Endodermal cell (in vitro differentiated cells): ENCODE measurements around the gene SLC45A1. TPM values are rescaled to one million over a fixed set of nuclear protein-coding genes. Genes with fewer than 3 reads are reported as not detected.

Experiments
- DNase-seq: peaks from one replicate; pipeline ENCODE4 v3.0.0-alpha.2; 2017
- H3K27ac ChIP-seq: 2 replicates; pipeline ENCODE4 v1.5.1; 2013; ENCODE audit warnings: mild to moderate bottlenecking, low read depth, low read length, moderate library complexity
- H3K27me3 ChIP-seq: 2 replicates; pipeline ENCODE4 v1.6.1; 2013; ENCODE audit warnings: mild to moderate bottlenecking, low read length, moderate library complexity; ENCODE audit not compliant: insufficient read depth, control insufficient read depth, poor library complexity, severe bottlenecking
- H3K36me3 ChIP-seq: 2 replicates; pipeline ENCODE4 v1.7.0; 2013; ENCODE audit warnings: mild to moderate bottlenecking, low read length, moderate library complexity; ENCODE audit not compliant: control insufficient read depth, insufficient read depth
- H3K4me1 ChIP-seq: one replicate; pipeline ENCODE4 v1.7.0; 2013; ENCODE audit warnings: low read length; ENCODE audit not compliant: control insufficient read depth, insufficient read depth
- H3K4me3 ChIP-seq: 2 replicates; pipeline ENCODE4 v1.5.1; 2013; ENCODE audit warnings: mild to moderate bottlenecking, low read length, moderate library complexity
- H3K9ac ChIP-seq: 2 replicates; pipeline ENCODE4 v1.6.1; 2013; ENCODE audit warnings: mild to moderate bottlenecking, low read length, moderate library complexity; ENCODE audit not compliant: poor library complexity, severe bottlenecking; ENCODE audit errors: extremely low read depth
- H3K9me3 ChIP-seq: 2 replicates; pipeline ENCODE4 v1.6.1; 2013; ENCODE audit warnings: mild to moderate bottlenecking, low read length, moderate library complexity; ENCODE audit not compliant: control insufficient read depth
- H3K27ac Mint-ChIP-seq: 2 replicates; pipeline ENCODE4 v1.8.0; 2020; ENCODE audit warnings: mixed read lengths
- H3K27me3 Mint-ChIP-seq: 2 replicates; pipeline ENCODE4 v1.8.0; 2021; ENCODE audit warnings: mild to moderate bottlenecking, mixed read lengths; ENCODE audit not compliant: insufficient read depth
- H3K36me3 Mint-ChIP-seq: 2 replicates; pipeline ENCODE4 v1.8.0; 2020; ENCODE audit warnings: low read depth, mixed read lengths
- H3K4me1 Mint-ChIP-seq: 2 replicates; pipeline ENCODE4 v1.8.0; 2020; ENCODE audit warnings: mixed read lengths
- H3K4me3 Mint-ChIP-seq: 2 replicates; pipeline ENCODE4 v1.8.0; 2020; ENCODE audit warnings: mild to moderate bottlenecking, moderate library complexity, mixed read lengths
- H3K9me3 Mint-ChIP-seq: 2 replicates; pipeline ENCODE4 v1.8.0; 2020; ENCODE audit warnings: mild to moderate bottlenecking, mixed read lengths
- CTCF ChIP-seq: fragments of 200-600 bp; sonication (generic); conservative IDR thresholded peaks from 2 replicates; pipeline ENCODE4 v1.5.0; 2021; ENCODE audit warnings: antibody characterized with exemption, mild to moderate bottlenecking
- WGBS, 2 experiments: methylation state at CpG; one replicate each; pipeline versions ENCODE4 v1.1.5 to v1.1.7; 2013; ENCODE audit warnings: missing lambda C conversion rate in 2 of 2, mixed read lengths in 1 of 2; ENCODE audit not compliant: insufficient coverage in 1 of 2, insufficient read length in 1 of 2; 5-methylcytosine and 5-hydroxymethylcytosine counted together
- total RNA-seq, 2 donors: library from RNA; stranded (reverse); fragmentation: NEBNext Ultra II Directional in 1 of 2; extraction: Animal tissue kit (Norgen Biotek cat#: 25700) in 1 of 2; gene quantifications; 2 replicates in 1 of 2; 3 replicates in 1 of 2; pipeline ENCODE4 v1.2.1, GENCODE V29; 2021

SLC45A1 gene
- total RNA-seq, 2 donors from 2014 or later = 0.42 TPM; not detected in 1

GRCh38 chr1:8349473-8349865 is 31.6 kb downstream of the SLC45A1 start:
- no peak overlapping the region for H3K9ac ChIP-seq
- H3K9me3 ChIP-seq = no peaks in the 10 kb centered on the region
- Mint-ChIP-seq H3K4me1 (peaks cover 9% of the 10 kb centered on the region), H3K27ac (no peak overlapping the region), H3K9me3 (no peaks in the 10 kb centered on the region), H3K27me3 (peaks cover 3% of the 10 kb centered on the region), H3K36me3 (peaks cover 7% of the 10 kb centered on the region), H3K4me3 (no peak overlapping the region)
- H3K27me3 ChIP-seq = no peaks in the 10 kb centered on the region
- TF ChIP-seq CTCF = no peak
- no peak overlapping the region for H3K27ac ChIP-seq
- peaks cover 16% of the 10 kb centered on the region for H3K36me3 ChIP-seq
- no peak overlapping the region for H3K4me3 ChIP-seq
- DNase-seq = no peak
- 83 to 94% methylated on average over 2 to 9 of the region's 9 CpGs for WGBS, 2 experiments
- H3K4me1 ChIP-seq = no peaks in the 10 kb centered on the region

- Histone ChIP-seq H3K4me3 (no peak overlapping the region), H3K9me3 (no peaks in the 10 kb centered on the region), H3K4me1 (no peaks in the 10 kb centered on the region), H3K9ac (no peak overlapping the region), H3K27me3 (no peaks in the 10 kb centered on the region), H3K27ac (no peak overlapping the region), H3K36me3 (peaks cover 21% of the 10 kb centered on the region)
- no peak for TF ChIP-seq CTCF
- peaks cover 3% of the 10 kb centered on the region for H3K27me3 Mint-ChIP-seq
- H3K36me3 Mint-ChIP-seq = peaks cover 10% of the 10 kb centered on the region
- DNase-seq = peak; percentile 65
- no peak overlapping the region for H3K4me3 Mint-ChIP-seq
- H3K9me3 Mint-ChIP-seq = no peaks in the 10 kb centered on the region
- 93 to 95% methylated on average over 9 to 14 of the region's 14 CpGs for WGBS, 2 experiments
- no peak overlapping the region for H3K27ac Mint-ChIP-seq
- H3K4me1 Mint-ChIP-seq = peaks cover 9% of the 10 kb centered on the region
Observed at GRCh38 chr1:8349961-8350360, 32.0 kb downstream of the SLC45A1 start.

GRCh38 chr1:8350914-8351684 is 33.2 kb downstream of the SLC45A1 start:
- TF ChIP-seq CTCF = no peak
- Histone ChIP-seq H3K27me3 (no peaks in the 10 kb centered on the region), H3K36me3 (peaks cover 32% of the 10 kb centered on the region), H3K9me3 (no peaks in the 10 kb centered on the region), H3K27ac (peak overlapping the region; percentile 24), H3K4me3 (no peak overlapping the region), H3K9ac (no peak overlapping the region), H3K4me1 (no peaks in the 10 kb centered on the region)
- peaks cover 3% of the 10 kb centered on the region for H3K27me3 Mint-ChIP-seq
- H3K4me1 Mint-ChIP-seq = peaks cover 9% of the 10 kb centered on the region
- H3K36me3 Mint-ChIP-seq = peaks cover 17% of the 10 kb centered on the region
- H3K9me3 Mint-ChIP-seq = no peaks in the 10 kb centered on the region
- DNase-seq = peak; percentile 59
- 93 to 95% methylated on average over 19 to 24 of the region's 24 CpGs for WGBS, 2 experiments
- H3K4me3 Mint-ChIP-seq = no peak overlapping the region
- peak overlapping the region; percentile 87 for H3K27ac Mint-ChIP-seq
